HL-60 (cell line): Measurements from ENCODE around the gene ACOD1.

ENCODE experiments used
- POLR2AphosphoS5 ChIP-seq: IDR thresholded peaks from 2 replicates; pipeline ENCODE4 v1.6.1; 2012; ENCODE audit warnings: low read depth
- TF ChIP-seq, protein P1 (sequence below): IDR thresholded peaks from 2 replicates; pipeline ENCODE4 v1.6.1; 2012; ENCODE audit warnings: low read depth; ENCODE audit not compliant: insufficient replicate concordance
- TF ChIP-seq, protein P2 (sequence below): IDR thresholded peaks from one replicate; pipeline ENCODE4 v1.5.1; 2011; ENCODE audit warnings: low read length, control low read depth, inconsistent platforms; ENCODE audit not compliant: insufficient read depth

DNA sequence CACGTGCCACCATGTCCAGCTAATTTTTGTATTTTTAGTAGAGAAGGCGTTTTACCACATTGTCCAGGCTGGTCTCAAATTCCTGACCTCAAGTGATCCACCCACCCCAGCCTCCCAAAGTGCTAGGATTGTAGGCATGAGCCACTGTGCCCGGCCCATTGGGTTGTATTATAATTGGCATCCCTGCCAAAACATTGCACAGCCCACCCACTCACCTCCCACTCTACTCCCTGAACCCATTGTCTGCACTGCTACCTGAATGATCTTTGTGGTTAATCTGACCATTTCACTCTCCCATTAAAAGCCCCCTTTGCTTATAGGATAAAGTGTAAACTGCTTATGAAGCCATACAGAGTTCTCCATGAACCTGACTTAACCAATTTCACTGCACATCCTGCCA lies 35.8 kb upstream of the ACOD1 start:
- TF ChIP-seq POLR2AphosphoS5 = no peak
- TF ChIP-seq, protein P1, sequence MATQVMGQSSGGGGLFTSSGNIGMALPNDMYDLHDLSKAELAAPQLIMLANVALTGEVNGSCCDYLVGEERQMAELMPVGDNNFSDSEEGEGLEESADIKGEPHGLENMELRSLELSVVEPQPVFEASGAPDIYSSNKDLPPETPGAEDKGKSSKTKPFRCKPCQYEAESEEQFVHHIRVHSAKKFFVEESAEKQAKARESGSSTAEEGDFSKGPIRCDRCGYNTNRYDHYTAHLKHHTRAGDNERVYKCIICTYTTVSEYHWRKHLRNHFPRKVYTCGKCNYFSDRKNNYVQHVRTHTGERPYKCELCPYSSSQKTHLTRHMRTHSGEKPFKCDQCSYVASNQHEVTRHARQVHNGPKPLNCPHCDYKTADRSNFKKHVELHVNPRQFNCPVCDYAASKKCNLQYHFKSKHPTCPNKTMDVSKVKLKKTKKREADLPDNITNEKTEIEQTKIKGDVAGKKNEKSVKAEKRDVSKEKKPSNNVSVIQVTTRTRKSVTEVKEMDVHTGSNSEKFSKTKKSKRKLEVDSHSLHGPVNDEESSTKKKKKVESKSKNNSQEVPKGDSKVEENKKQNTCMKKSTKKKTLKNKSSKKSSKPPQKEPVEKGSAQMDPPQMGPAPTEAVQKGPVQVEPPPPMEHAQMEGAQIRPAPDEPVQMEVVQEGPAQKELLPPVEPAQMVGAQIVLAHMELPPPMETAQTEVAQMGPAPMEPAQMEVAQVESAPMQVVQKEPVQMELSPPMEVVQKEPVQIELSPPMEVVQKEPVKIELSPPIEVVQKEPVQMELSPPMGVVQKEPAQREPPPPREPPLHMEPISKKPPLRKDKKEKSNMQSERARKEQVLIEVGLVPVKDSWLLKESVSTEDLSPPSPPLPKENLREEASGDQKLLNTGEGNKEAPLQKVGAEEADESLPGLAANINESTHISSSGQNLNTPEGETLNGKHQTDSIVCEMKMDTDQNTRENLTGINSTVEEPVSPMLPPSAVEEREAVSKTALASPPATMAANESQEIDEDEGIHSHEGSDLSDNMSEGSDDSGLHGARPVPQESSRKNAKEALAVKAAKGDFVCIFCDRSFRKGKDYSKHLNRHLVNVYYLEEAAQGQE = no peak
- TF ChIP-seq, protein P2, sequence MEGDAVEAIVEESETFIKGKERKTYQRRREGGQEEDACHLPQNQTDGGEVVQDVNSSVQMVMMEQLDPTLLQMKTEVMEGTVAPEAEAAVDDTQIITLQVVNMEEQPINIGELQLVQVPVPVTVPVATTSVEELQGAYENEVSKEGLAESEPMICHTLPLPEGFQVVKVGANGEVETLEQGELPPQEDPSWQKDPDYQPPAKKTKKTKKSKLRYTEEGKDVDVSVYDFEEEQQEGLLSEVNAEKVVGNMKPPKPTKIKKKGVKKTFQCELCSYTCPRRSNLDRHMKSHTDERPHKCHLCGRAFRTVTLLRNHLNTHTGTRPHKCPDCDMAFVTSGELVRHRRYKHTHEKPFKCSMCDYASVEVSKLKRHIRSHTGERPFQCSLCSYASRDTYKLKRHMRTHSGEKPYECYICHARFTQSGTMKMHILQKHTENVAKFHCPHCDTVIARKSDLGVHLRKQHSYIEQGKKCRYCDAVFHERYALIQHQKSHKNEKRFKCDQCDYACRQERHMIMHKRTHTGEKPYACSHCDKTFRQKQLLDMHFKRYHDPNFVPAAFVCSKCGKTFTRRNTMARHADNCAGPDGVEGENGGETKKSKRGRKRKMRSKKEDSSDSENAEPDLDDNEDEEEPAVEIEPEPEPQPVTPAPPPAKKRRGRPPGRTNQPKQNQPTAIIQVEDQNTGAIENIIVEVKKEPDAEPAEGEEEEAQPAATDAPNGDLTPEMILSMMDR = no peak
